ENCODE results near the gene TMEM132C.

TMEM132C gene

DNA sequence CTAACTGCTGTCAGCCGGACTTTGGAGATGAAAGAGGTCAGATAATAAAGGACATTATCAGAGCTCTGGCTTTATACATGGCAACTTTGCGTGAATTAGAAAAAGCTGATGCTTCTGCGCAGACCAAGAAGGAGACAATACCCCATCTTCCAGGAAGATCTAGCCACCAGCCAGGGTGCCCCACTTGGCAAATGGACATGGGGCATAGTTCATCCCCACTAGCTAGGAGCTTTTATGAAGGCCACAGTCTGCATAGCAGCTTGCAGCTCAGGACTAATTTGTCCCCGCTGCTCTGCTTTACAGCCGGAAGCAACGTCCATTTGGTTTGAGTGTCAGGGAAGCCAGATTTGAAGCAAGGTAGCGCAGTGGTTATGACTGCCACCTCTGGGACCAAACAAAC is 101.0 kb downstream of the TMEM132C start:
- no peak for ATAC-seq (replicated peaks; ENCODE audit: extremely low read depth, poor library complexity, severe bottlenecking)
- H3K4me3 Mint-ChIP-seq = no peak overlapping the region
- H3K27me3 Mint-ChIP-seq = peaks cover 45% of the 10 kb centered on the region
- peaks cover 4% of the 10 kb centered on the region for H3K4me1 Mint-ChIP-seq
- no peak for DNase-seq (ENCODE audit: low spot score in 2 of 2)
- no peaks in the 10 kb centered on the region for H3K36me3 Mint-ChIP-seq (ENCODE audit: insufficient read depth)
- H3K9me3 Mint-ChIP-seq = no peaks in the 10 kb centered on the region
- H3K27ac Mint-ChIP-seq (ENCODE audit: low read depth) = no peak overlapping the region

DNA sequence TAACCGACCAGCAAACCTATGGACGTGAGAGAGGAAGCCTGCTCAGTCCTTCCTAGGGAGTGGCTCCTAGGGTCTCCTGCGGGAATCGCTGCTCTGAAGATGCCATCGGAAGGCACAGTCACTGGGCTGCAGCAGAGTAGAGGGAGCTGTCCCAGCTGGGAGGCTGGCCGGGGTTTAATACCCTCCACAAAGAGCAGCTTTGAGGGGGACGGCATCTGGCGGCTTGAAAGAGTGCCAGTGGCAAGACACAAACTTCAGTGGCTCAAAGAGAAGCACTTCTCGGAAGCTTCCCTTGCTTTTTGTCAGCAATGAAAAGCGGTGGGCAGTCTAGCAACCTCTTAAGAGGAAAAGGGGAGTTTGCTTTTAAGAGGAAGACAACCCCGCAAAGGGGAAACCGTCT is 114.6 kb downstream of the TMEM132C start:
- Mint-ChIP-seq H3K36me3 (ENCODE audit: insufficient read depth) (no peaks in the 10 kb centered on the region), H3K9me3 (no peaks in the 10 kb centered on the region), H3K4me1 (no peaks in the 10 kb centered on the region), H3K27me3 (peaks cover 27% of the 10 kb centered on the region), H3K4me3 (no peak overlapping the region), H3K27ac (ENCODE audit: low read depth) (no peak overlapping the region)
- ATAC-seq (replicated peaks; ENCODE audit: extremely low read depth, poor library complexity, severe bottlenecking) = no peak
- no peak for DNase-seq (ENCODE audit: low spot score in 2 of 2)

GRCh38 chr12:128381946-128382345 is 115.0 kb downstream of the TMEM132C start:
- Mint-ChIP-seq H3K4me3 (no peak overlapping the region), H3K36me3 (ENCODE audit: insufficient read depth) (no peaks in the 10 kb centered on the region), H3K4me1 (no peaks in the 10 kb centered on the region), H3K9me3 (no peaks in the 10 kb centered on the region), H3K27ac (ENCODE audit: low read depth) (no peak overlapping the region), H3K27me3 (peaks cover 27% of the 10 kb centered on the region)
- DNase-seq (ENCODE audit: low spot score in 2 of 2) (no peak), ATAC-seq (replicated peaks; ENCODE audit: extremely low read depth, poor library complexity, severe bottlenecking) (no peak)

GRCh38 chr12:128382946-128383345 is 116.0 kb downstream of the TMEM132C start:
- Mint-ChIP-seq H3K9me3 (no peaks in the 10 kb centered on the region), H3K27ac (ENCODE audit: low read depth) (no peak overlapping the region), H3K4me3 (no peak overlapping the region), H3K4me1 (no peaks in the 10 kb centered on the region), H3K36me3 (ENCODE audit: insufficient read depth) (no peaks in the 10 kb centered on the region), H3K27me3 (peaks cover 28% of the 10 kb centered on the region)
- ATAC-seq (replicated peaks; ENCODE audit: extremely low read depth, poor library complexity, severe bottlenecking) (no peak), DNase-seq (ENCODE audit: low spot score in 2 of 2) (no peak)

DNA sequence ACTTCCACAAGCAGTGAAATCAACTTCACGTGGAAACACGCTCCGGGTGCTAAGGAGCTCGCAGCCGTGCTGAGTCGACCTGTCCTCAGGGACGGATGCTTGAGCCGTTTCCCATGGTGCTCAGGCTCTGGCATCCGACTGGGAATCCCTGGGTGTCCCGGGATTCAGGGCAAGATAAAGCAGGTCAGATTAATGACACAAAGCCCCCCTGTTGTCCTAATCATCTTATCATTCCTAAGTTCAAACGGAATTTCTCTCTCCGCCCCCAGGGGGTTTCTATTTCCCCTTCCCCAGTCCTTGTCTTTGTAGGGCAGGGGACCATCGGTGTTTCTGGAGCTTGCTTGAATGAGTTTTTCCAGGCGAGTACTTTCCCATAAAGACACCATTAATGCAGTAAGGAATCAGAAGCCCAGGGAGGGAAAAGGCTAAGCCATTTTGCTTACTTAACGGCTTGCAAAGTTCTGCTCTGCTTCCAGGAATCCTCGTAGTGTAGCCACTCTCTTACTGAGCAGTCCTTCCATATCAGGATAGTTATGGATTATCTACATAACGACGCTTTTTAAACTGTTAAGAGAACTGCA is 116.5 kb downstream of the TMEM132C start:
- H3K4me1 Mint-ChIP-seq = peaks cover 5% of the 10 kb centered on the region

DNA sequence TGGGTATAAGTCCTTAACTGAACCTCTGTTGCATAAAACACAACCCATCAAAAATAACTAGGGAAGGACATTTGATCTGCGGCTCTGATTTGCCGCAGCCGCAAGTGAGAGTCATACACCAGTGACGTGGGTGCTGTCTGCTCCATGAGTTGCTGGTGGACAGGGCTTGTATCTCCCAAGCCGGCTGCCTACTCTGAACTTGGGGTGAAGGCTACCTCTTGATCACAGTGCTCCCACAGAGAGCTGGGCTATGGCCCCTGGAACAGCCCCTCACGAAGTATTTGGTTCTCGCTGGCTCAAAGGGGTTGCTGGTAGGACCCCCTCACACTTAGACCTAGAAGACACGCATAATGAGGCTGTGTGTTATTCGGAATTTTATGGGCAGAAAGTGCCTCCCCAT is 118.8 kb downstream of the TMEM132C start:
- Mint-ChIP-seq H3K27me3 (peaks cover 51% of the 10 kb centered on the region), H3K4me1 (peaks cover 11% of the 10 kb centered on the region), H3K9me3 (no peaks in the 10 kb centered on the region), H3K27ac (ENCODE audit: low read depth) (no peak overlapping the region), H3K4me3 (no peak overlapping the region), H3K36me3 (ENCODE audit: insufficient read depth) (no peaks in the 10 kb centered on the region)
- no peak for DNase-seq (ENCODE audit: low spot score in 2 of 2)
- ATAC-seq (replicated peaks; ENCODE audit: extremely low read depth, poor library complexity, severe bottlenecking) = no peak

More for the DNA sequence above, 116.5 kb downstream of the TMEM132C start:
- DNase-seq (ENCODE audit: low spot score in 2 of 2) (no peak), ATAC-seq (replicated peaks; ENCODE audit: extremely low read depth, poor library complexity, severe bottlenecking) (no peak)
- Mint-ChIP-seq H3K4me3 (no peak overlapping the region), H3K9me3 (no peaks in the 10 kb centered on the region), H3K27ac (ENCODE audit: low read depth) (no peak overlapping the region), H3K27me3 (peaks cover 33% of the 10 kb centered on the region), H3K36me3 (ENCODE audit: insufficient read depth) (no peaks in the 10 kb centered on the region)

- no peak for ATAC-seq (replicated peaks; ENCODE audit: extremely low read depth, poor library complexity, severe bottlenecking)
- Mint-ChIP-seq H3K36me3 (ENCODE audit: insufficient read depth) (no peaks in the 10 kb centered on the region), H3K27ac (ENCODE audit: low read depth) (peak overlapping the region; percentile 94), H3K4me3 (no peak overlapping the region), H3K9me3 (no peaks in the 10 kb centered on the region), H3K4me1 (peaks cover 11% of the 10 kb centered on the region), H3K27me3 (peaks cover 50% of the 10 kb centered on the region)
- DNase-seq (ENCODE audit: low spot score in 2 of 2) = no peak
These were observed 120.9 kb downstream of the TMEM132C start for GRCh38 chr12:128387811-128388422.

GRCh38 chr12:128388461-128389000 is 121.6 kb downstream of the TMEM132C start:
- Mint-ChIP-seq H3K27ac (ENCODE audit: low read depth) (peak overlapping the region; percentile 94), H3K4me1 (peaks cover 11% of the 10 kb centered on the region), H3K36me3 (ENCODE audit: insufficient read depth) (no peaks in the 10 kb centered on the region), H3K27me3 (peaks cover 54% of the 10 kb centered on the region), H3K9me3 (no peaks in the 10 kb centered on the region), H3K4me3 (peak overlapping the region; percentile 16)
- peak; percentile 70 for ATAC-seq (replicated peaks; ENCODE audit: extremely low read depth, poor library complexity, severe bottlenecking)
- no peak for DNase-seq (ENCODE audit: low spot score in 2 of 2)

GRCh38 chr12:128393346-128393745 is 126.4 kb downstream of the TMEM132C start:
- H3K9me3 Mint-ChIP-seq = no peaks in the 10 kb centered on the region
- H3K4me1 Mint-ChIP-seq = peaks cover 7% of the 10 kb centered on the region
- ATAC-seq (replicated peaks; ENCODE audit: extremely low read depth, poor library complexity, severe bottlenecking) = no peak

DNA sequence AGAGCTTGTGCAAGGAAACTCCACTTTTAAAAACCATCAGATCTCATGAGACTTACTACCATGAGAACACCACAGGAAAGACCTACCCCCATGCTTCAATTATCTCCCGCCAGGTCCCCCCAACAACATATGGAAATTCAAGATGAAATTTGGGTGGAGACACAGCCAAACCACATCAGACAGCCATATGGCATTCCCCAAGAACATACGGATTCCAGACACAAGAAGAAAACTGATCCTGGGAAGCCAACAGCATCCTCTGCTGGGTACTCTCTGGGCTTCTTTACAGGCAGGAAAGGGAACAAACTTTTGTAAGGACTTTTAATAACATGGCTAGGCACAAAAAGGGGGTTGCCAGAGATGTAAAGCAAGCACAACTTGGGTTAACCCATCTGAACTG is 127.2 kb downstream of the TMEM132C start:
- no peaks in the 10 kb centered on the region for H3K9me3 Mint-ChIP-seq
- ATAC-seq (replicated peaks; ENCODE audit: extremely low read depth, poor library complexity, severe bottlenecking) (no peak), DNase-seq (ENCODE audit: low spot score in 2 of 2) (no peak)
- H3K4me1 Mint-ChIP-seq = no peaks in the 10 kb centered on the region
- H3K27ac Mint-ChIP-seq (ENCODE audit: low read depth) = no peak overlapping the region
- H3K27me3 Mint-ChIP-seq = peaks cover 35% of the 10 kb centered on the region
- H3K36me3 Mint-ChIP-seq (ENCODE audit: insufficient read depth) = peaks cover 2% of the 10 kb centered on the region
- no peak overlapping the region for H3K4me3 Mint-ChIP-seq

More at GRCh38 chr12:128393346-128393745, 126.4 kb downstream of the TMEM132C start:
- Mint-ChIP-seq H3K4me3 (no peak overlapping the region), H3K27ac (ENCODE audit: low read depth) (no peak overlapping the region), H3K36me3 (ENCODE audit: insufficient read depth) (peaks cover 2% of the 10 kb centered on the region), H3K27me3 (peaks cover 43% of the 10 kb centered on the region)
- no peak for DNase-seq (ENCODE audit: low spot score in 2 of 2)

- no peaks in the 10 kb centered on the region for H3K4me1 Mint-ChIP-seq
- H3K27ac Mint-ChIP-seq (ENCODE audit: low read depth) = no peak overlapping the region
- peaks cover 5% of the 10 kb centered on the region for H3K36me3 Mint-ChIP-seq (ENCODE audit: insufficient read depth)
- H3K27me3 Mint-ChIP-seq = no peaks in the 10 kb centered on the region
- DNase-seq (ENCODE audit: low spot score in 2 of 2) = no peak
- H3K4me3 Mint-ChIP-seq = no peak overlapping the region
- ATAC-seq (replicated peaks; ENCODE audit: extremely low read depth, poor library complexity, severe bottlenecking) = no peak
- H3K9me3 Mint-ChIP-seq = no peaks in the 10 kb centered on the region
These were observed 132.3 kb downstream of the TMEM132C start for GRCh38 chr12:128399253-128399652.

GRCh38 chr12:128402486-128403243 is 135.7 kb downstream of the TMEM132C start:
- Mint-ChIP-seq H3K4me3 (no peak overlapping the region), H3K36me3 (ENCODE audit: insufficient read depth) (peaks cover 3% of the 10 kb centered on the region), H3K9me3 (no peaks in the 10 kb centered on the region), H3K27ac (ENCODE audit: low read depth) (no peak overlapping the region), H3K27me3 (no peaks in the 10 kb centered on the region), H3K4me1 (no peaks in the 10 kb centered on the region)
- DNase-seq (ENCODE audit: low spot score in 2 of 2) = no peak
- no peak for ATAC-seq (replicated peaks; ENCODE audit: extremely low read depth, poor library complexity, severe bottlenecking)

DNA sequence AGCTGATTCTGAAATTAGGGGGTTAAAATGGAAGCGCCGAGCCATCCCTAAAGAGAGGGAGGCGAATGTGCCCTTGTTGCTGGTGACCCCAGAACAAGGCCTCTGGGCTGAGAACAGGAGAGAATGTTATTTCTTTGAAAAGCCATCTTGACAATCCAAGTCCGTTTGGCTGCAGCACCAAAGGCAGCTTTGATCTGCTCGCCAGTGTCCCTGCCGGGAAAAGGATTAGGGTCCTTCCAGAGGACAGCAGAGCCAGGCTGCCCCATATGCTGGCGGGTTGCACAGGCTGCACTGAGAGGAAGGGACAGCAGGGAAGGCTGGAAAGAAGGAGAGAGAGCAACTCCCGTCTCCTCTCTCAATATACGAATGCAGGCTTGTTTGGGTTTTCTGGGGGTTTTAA is 141.7 kb downstream of the TMEM132C start:
- Mint-ChIP-seq H3K27ac (ENCODE audit: low read depth) (no peak overlapping the region), H3K9me3 (no peaks in the 10 kb centered on the region), H3K27me3 (peaks cover 12% of the 10 kb centered on the region), H3K4me1 (no peaks in the 10 kb centered on the region), H3K36me3 (ENCODE audit: insufficient read depth) (peaks cover 2% of the 10 kb centered on the region), H3K4me3 (no peak overlapping the region)
- DNase-seq (ENCODE audit: low spot score in 2 of 2) (no peak), ATAC-seq (replicated peaks; ENCODE audit: extremely low read depth, poor library complexity, severe bottlenecking) (no peak)

All from central memory CD8-positive, alpha-beta T cell (primary cell).